Kasumi-1 (cell line): ENCODE results near the gene TPCN1.

Experiments
- DNase-seq, 2 experiments: peaks; one replicate each; lab custom pipeline; 2025; lab: John Stamatoyannopoulos, UW

The TPCN1 gene

GRCh38 chr12:113287146-113287898 lies 66.1 kb downstream of the TPCN1 start:
- no peak for DNase-seq

GRCh38 chr12:113287899-113288282 lies 66.6 kb downstream of the TPCN1 start:
- no peak for DNase-seq

- DNase-seq, result no peak
Measured at GRCh38 chr12:113289361-113289760, 68.1 kb downstream of the TPCN1 start.

GRCh38 chr12:113290506-113290905 lies 69.2 kb downstream of the TPCN1 start:
- no peak for DNase-seq

DNA sequence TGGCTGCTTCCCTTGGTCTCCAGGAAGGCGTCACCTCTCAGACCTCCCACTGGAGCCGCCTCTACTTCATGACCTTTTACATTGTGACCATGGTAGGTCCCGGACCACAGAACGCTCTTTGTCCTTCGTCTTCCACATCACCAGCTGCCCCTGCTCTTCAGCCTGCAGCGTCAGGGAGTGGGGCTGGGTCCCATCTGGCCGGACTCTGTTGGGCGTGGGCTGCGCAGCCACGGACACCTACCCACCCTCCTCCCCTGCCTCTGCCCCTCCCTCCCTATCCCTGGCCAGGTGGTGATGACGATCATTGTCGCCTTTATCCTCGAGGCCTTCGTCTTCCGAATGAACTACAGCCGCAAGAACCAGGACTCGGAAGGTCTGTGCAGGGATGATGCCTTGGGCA lies 70.3 kb downstream of the TPCN1 start:
- DNase-seq, result no peak

DNA sequence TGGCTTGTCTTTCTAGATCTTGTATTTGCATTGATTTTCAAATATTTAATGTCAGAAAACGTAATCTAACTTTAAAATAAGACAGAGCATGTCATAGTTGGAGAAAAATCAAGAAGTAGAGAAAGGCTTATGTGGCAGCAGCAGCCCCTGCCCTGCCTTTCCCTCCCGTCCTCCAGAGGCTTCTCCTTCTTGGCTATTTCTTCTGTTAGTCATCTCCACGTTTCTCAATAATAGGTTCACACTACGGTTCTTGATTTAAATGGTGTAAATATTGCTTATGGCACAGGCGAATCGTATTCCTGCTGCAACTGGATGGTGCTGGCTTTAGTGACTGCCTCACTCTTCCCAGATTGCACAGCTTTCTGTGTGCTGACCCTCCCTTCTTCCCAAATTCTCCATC lies 70.8 kb downstream of the TPCN1 start:
- no peak for DNase-seq

DNA sequence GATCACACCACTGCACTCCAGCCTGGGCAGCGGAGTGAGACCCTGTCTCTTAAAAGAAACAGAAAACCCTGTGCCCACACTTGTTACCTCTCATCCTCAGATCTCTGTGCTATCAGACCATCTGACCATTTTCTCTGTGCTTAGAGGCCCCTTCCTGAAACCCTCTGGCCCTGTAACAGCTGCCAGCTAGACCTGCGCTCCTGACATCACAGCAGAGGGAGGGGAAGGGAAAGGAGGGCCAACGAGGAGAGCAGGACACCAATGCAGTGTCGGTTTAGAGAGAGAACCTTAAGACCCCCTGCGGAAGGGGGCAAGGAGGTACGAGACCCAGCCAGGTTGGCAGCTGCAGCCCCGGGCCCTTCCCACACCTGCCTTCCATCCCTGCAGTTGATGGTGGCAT lies 71.3 kb downstream of the TPCN1 start:
- DNase-seq, result no peak

DNA sequence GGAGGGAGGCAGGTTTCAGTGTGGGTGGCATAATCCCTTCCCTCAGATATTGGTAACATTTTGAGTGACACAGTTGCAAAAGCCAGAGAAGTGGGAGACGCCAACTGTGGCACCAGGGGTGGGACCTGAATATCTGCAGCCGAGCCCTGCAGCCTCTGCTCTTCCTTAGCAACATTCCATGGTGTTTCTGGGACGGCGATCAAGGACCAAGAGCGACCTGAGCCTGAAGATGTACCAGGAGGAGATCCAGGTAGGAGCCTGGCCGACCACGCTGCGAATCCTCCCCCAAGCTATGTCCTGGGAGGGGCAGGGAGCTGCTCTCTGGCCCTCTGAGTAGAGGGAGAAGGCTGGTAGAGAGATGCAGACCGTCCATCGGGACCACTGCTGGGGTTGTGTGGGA lies 71.8 kb downstream of the TPCN1 start:
- no peak for DNase-seq

DNA sequence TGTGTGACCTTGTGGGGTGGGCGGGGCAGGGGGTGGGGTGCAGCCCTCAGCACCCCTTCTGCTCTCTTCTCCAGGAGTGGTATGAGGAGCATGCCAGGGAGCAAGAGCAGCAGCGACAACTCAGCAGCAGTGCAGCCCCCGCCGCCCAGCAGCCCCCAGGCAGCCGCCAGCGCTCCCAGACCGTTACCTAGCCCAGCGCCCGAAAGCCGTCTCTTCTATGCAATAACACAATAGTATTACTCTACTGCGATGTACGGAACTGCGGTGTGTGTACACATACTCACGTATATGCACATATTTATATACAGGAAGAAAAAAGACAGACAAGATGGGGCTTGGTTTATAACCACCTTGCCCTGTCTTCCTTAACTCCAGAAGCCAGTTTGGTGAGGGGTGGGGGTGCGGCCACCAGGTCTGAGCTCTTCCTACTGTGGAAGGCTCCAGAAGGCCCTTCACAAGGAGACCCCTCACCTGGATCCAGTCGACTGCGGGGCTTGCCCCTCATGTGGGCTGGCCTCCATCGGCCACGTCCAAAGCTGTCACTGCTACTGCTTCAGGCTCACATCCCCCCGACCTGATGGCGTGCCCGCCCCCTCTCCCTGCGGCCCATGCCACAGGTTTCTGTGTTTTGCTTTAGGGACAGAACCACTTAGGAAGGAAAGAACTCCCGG lies 74.8 kb downstream of the TPCN1 start:
- DNase-seq, result no peak

- no peak for DNase-seq
Measured at GRCh38 chr12:113296557-113297213, 75.4 kb downstream of the TPCN1 start.

DNA sequence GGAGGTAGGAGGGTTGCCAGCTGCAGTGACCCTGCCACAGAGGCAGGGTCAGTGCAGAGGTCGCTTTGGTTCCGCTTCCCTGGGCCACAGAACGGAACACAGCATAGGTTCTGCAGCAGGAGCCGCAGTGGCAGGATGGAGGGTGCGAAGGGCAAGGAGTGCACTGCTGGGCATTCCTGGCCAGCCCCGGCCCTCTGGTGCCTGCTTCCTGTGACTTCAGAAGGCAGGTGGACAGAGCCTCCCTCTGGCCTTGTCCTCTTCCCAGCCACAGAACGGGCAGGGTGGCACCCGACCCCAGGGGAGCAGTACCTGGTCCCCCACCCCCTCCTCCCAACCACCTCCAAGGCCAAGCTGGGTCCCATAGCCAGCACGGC lies 75.9 kb downstream of the TPCN1 start:
- no peak for DNase-seq

DNA sequence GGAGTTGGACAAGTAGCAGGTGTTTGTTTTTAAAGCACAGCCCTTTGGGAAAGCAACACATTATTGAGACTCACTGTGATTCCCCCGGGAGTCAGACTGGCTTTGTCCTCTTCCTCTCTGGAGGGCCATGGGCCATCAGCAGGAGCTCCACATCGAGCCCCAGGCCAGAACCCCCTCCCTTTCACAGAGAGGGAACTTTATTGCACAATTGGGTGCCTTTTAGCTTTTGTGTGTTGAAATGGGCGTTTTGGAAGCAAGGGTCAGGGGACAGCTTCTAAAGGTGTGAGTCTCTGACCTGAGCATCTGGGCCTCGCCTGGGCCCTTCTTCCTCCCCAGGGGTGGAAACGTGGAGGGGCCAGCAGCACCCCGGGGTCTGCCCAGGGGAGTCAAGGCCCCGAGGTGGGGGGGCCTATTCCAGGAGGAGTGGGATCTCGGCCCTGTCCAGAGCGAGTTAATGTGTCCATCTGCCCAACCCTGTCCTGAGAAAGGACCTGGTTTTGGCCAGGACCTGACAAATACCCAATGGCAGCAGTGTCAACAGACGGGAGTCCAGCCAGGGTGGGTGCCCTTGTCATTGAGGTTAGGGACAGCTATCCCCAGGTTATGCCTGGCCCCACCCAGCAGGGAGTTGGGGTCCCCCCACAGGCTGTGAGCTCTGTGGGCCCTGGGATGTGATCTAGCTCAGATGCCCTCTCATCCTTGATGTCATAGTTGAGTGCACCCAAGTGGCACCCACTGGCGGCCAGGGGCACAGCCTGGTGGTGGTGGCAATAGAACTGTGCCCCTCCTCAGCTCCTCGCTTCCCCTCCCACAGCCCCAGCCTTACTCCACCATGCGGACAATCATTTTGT lies 76.6 kb downstream of the TPCN1 start:
- DNase-seq, result no peak

- no peak for DNase-seq
Measured at GRCh38 chr12:113298472-113298817, 77.2 kb downstream of the TPCN1 start.

DNA sequence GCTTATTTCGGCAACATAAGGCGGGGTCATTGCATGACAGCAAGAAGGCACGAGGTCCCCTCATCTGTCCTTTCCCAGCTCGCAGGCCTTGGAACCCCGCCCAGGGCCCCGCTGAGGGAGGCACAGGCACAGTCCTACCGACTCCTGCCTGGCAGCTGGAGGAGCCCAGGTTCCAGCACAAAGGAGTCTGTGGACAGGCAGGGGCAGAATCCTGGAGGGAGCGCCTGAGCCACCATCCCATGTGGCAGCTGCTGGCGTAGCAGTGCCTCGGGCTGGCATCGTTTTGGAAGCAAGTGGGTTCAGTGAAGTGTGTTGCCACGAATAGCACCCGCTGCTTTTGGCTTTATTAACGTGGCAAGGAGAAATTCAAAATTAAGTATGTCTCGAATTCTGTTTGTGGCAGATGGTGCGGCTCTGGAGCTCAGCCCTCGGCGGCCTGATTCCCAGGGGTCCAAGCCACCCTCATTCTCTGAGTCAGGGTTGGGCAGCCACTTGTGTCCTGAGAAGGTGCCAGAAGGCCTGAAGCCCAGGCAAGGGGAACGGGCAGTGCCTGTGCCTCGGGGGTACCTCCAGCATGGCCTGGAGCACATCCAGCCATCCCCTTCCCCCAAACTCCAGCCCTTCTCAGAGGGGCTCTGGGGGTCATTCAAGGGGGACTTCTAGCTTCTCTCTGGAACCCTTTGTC lies 77.7 kb downstream of the TPCN1 start:
- no peak for DNase-seq

DNA sequence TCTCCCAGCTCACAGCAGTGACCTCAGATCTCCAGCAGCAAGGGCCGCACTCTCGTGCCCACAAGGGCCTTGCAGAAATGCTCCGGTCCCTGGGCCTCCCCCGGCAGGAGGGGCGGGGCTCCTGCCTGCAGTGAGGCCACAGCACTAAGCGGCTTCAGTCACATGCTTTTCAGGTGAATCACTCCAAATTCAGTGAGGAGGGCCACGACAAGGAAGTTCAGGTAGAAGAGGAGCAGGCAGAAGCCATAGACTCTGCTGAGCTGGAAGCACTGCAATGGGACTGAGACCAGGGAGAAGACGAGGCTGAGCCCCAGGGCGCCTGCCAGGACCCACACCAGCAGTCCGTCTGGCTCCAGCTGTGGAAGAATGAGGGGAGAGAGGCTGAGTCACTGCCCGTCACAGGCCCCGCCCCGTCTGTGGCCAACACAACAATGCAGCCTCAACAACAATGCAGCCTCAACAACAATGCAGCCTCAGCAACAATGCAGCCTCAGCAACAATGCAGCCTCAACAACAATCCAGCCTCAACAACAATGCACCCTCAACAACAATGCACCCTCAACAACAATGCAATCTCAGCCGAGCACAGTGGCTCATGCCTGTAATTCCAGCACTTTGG lies 78.5 kb downstream of the TPCN1 start:
- DNase-seq, result no peak

GRCh38 chr12:113301811-113302210 lies 80.5 kb downstream of the TPCN1 start:
- no peak for DNase-seq

DNA sequence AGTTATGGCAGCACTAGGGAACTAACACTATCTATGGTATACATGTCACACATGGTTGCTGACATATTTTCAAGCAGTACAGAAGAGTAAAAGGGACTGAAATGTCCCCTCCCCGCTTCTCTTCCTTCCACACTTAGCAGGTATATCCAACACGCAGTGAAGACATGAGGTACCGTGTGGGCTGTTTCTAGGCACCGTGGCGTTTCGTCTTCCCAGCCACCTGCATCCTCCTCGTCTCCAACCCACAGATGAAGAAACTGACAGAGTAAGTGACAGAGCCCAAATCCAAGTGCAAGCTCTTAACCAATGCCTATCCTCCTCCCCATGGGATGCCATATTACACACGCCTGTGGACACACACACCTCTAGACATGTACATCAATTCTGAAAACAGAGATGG lies 81.2 kb downstream of the TPCN1 start:
- no peak for DNase-seq

DNA sequence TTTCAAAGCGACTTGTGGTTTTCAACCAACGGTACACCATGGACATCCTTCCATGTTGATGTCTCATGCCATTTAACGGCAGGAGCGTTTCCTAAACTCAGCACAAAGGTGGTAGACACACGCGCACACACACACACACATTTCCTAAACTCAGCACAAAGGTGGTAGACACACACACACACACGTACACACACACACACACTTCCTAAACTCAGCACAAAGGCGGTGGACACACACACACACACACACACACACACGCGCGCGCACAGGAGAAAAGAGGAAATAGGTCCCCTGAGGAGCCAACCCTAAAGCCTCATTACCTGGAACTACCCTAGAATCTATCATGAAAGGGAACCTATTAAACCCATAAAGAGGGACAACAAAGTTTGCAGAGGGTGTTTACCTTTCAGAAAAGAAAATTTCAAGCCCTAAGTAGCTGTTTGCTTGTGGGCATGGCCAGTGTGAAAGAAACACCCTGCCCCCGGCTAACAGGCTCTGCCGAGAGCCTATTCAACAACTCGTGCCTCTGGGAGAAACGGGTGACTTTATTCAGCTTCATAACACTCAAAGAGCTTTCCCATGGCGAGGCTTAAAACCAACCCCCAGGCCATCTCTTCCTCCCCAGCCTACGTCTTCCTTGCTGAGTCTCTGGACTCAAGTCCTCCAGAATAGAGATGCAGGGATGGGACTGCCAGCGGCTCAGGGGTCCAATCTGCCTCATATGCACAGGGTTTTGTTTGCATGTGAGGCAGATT lies 81.8 kb downstream of the TPCN1 start:
- DNase-seq, result peak; percentile 28 to 56

DNA sequence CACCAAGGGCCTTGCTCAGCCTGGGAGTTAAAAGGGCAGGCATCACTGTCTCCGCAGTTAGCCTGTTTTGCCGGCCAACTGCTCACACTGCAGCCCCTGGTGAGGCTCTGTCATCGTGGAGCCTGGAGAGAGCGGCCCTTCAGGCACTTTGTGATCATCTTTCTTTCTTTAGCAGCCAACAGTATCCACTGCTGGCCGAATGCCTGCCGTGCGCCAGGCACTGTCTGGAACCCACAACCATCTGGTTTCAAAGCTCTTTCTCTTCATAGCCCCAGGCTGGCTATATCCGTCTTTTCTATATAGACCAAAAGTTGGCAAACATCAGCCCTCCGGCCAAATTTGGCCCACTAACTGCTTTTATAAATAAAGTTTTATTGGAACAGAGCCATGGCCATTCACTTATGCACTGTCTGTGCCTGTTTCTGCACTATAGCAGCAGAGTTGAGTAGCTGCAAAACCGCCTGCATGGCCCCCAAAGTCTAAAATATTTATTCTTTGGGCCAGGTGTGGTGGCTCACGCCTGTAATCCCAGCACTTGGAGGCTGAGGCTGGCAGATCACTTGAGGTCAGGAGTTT lies 84.1 kb downstream of the TPCN1 start:
- no peak for DNase-seq

DNA sequence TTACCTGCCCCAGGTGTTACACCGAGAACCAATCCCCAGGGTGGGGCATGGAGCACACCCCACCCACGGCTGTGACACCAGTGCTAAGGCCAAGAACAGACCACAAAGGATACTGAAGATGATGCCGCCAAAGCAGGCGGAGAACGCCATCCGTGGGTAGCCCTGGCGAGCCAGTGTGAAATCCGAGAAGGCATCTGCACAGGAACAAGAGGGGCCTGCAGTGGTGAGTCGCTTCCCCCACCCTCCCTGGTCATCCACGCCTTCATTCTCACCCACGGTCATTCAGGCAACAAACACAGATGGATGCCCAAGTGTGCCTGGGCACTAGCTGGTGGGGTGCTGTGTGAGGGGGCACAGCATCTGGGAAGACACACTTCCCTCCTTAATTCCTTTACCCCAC lies 85.1 kb downstream of the TPCN1 start:
- DNase-seq, result no peak
